Measurements from ENCODE around the gene KPNA6. TPM values are rescaled to one million over a fixed set of nuclear protein-coding genes. Genes with fewer than 3 reads are reported as not detected.

Gene KPNA6
- total and polyA plus RNA-seq, 9 of the 15 experiments (the other 6 are each of a cell fraction or from before 2014, with no cell fraction given) = 20.1 to 54.6 (median 32.2) TPM

DNA sequence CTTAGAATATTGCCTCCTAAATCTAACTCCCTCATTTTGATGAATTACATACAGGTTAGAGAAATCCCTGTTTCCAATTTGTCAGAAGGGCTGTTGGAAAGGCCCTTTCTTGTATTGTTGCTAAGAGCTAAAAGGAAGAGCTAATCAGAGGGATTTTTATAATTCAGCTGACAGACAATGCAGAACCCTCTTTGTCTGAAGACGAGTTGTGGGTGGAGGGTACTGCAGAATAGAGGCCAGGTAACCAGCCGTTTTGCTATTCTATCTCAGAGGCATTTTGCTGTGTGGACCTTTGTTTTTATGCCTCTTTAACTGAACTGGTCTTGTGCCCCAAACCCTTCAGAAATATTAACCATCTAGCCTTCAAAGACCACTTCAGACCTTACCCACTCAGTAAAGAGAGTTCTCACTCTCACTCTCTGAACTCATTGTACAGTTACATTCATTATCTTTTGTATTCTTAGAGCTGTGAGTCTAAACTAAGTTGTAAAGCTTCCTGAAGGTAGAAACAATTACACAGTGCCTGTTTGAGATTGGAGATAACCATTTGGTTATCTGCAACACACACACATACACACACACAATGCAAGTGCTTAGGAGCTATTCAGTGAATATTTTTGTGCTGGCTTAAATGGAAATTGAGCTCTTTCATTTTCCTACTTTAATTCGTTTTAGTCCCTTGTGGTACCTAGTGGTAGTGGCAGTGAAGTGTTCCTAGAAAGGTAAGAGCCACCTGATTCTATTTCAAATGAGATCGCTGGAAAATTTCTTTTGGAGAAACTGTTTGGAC lies 19.7 kb downstream of the KPNA6 start (continued):
- TF ChIP-seq CREM (IDR thresholded peaks at IDR 0.05; ENCODE audit: low read depth) = peak; percentile 51; the same call in 1 of the 2 replicates
- TF ChIP-seq, protein P1, sequence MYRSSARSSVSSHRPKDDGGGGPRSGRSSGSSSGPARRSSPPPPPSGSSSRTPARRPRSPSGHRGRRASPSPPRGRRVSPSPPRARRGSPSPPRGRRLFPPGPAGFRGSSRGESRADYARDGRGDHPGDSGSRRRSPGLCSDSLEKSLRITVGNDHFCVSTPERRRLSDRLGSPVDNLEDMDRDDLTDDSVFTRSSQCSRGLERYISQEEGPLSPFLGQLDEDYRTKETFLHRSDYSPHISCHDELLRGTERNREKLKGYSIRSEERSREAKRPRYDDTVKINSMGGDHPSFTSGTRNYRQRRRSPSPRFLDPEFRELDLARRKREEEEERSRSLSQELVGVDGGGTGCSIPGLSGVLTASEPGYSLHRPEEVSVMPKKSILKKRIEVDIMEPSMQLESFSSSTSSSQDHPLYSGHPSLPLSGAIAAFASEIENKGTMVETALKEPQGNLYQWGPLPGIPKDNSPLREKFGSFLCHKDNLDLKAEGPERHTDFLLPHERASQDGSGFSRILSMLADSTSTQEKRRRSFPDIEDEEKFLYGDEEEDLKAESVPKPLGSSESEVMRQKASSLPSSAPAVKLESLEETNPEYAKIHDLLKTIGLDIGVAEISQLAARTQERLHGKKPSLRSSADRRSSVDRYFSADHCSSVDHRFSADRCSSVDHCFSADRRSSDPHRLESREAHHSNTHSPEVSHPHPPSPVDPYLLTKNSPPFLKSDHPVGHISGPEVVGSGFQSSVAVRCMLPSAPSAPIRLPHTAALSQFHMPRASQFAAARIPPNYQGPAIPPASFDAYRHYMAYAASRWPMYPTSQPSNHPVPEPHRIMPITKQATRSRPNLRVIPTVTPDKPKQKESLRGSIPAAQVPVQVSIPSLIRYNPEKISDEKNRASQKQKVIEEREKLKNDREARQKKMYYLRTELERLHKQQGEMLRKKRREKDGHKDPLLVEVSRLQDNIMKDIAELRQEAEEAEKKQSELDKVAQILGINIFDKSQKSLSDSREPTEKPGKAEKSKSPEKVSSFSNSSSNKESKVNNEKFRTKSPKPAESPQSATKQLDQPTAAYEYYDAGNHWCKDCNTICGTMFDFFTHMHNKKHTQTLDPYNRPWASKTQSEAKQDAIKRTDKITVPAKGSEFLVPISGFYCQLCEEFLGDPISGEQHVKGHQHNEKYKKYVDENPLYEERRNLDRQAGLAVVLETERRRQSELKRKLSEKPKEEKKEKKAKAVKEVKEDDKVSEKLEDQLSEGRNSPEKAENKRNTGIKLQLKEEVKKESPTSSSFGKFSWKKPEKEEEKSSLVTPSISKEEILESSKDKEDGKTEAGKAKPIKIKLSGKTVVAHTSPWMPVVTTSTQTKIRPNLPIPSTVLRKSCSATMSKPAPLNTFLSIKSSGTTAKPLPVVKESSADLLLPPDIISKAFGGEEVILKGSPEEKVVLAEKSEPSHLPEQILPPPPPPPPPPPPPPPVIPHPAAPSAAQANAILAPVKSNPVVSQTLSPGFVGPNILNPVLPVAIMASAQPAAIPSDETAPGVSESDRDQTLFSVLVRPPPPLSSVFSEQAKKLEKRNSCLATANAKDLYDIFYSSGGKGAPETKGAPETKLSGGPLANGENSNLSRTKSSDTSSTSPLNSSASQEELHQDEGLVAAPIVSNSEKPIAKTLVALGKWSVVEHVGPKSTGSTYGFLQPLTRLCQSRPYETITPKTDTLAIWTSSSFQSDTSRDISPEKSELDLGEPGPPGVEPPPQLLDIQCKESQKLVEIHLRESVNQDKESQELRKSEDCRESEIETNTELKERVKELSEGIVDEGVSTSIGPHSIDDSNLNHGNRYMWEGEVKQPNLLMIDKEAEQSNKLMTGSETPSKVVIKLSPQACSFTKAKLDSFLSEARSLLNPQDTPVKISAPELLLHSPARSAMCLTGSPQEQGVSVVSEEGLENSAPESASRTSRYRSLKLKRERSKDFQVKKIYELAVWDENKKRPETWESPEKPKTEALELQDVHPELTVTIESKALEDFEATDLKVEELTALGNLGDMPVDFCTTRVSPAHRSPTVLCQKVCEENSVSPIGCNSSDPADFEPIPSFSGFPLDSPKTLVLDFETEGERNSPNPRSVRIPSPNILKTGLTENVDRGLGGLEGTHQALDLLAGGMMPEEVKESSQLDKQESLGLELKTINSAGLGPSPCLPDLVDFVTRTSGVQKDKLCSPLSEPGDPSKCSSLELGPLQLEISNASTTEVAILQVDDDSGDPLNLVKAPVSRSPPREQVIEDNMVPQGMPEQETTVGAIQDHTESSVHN (IDR thresholded peaks at IDR 0.05; ENCODE audit: borderline replicate concordance in 1 of 2, low read depth in 1 of 2) = no peak
- TF ChIP-seq NR4A1 (CRISPR knock-in tag; IDR thresholded peaks at IDR 0.05) = no peak
- TF ChIP-seq NR4A1 (tag; IDR thresholded peaks at IDR 0.05) = no peak
- TF ChIP-seq NBN (IDR thresholded peaks at IDR 0.05; ENCODE audit: low read depth) = peak; percentile 80
- peak; percentile 63 to 82 for TF ChIP-seq KDM1A (IDR thresholded peaks at IDR 0.05)
- TF ChIP-seq ZNF174 (CRISPR knock-in tag; IDR thresholded peaks at IDR 0.05) = no peak
